ENCODE data around the gene SC5D. TPM values are rescaled to one million over a fixed set of nuclear protein-coding genes. Genes with fewer than 3 reads are reported as not detected.

The SC5D gene
- total RNA-seq, 1 experiment from 2014 or later: 126 TPM

DNA sequence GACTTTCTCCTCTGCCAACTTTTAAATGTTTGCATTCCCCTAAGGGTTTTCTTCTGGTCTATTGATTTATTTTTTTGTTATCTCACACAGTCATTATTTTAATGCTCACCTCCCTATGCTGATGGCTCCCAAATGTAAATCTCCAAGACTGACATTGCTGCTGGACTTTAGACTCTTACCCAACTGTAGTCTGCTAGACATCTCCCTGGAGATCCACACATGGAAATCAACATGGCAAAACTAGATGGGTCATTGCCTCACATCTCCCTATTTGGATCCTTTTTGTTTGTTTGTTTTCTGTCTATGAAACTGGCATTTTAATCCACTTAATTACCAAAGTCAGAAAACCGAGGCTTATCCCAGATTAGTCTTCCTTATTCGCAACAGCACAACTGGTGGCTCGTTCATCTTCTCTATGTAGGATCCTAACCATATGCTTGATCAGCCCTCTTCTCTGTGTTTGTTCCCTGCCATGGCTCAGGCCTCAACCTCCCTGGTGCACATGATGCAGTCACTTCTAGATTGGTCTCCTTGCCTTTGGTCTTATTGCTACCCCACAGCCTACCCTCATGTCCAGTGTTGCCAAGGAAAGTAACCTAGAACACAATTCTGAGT is 37.3 kb downstream of the SC5D start:
- Mint-ChIP-seq H3K36me3 (ENCODE audit: insufficient read depth, unreplicated experiment) (no peaks in the 10 kb centered on the region), H3K27ac (ENCODE audit: unreplicated experiment) (no peak overlapping the region), H3K9me3 (ENCODE audit: unreplicated experiment) (peaks cover 7% of the 10 kb centered on the region), H3K4me1 (ENCODE audit: low read depth, unreplicated experiment) (no peaks in the 10 kb centered on the region), H3K27me3 (ENCODE audit: insufficient read depth, unreplicated experiment) (no peaks in the 10 kb centered on the region), H3K4me3 (ENCODE audit: unreplicated experiment) (no peak overlapping the region)
- Histone ChIP-seq H3K27me3 (replicated peaks; ENCODE audit: control insufficient read depth, insufficient read depth, low read length) (no peaks in the 10 kb centered on the region), H3K36me3 (ENCODE audit: control insufficient read depth, insufficient read depth, low read length) (no peaks in the 10 kb centered on the region), H3K4me3 (ENCODE audit: low read depth, low read length) (no peak overlapping the region), H3K9me3 (no peaks in the 10 kb centered on the region), H3K4me1 (peaks cover 10% of the 10 kb centered on the region)
- ChIA-PET POLR2A (no interaction called here), CTCF (no interaction called here)
- DNase-seq: peak in 1 of 2 experiments; percentile 52
- BruUV-seq (replicated peaks): no TSS peak
- intact Hi-C loops (cut with micrococcal nuclease; ENCODE audit: unreplicated experiment): loop anchor here (2.0 kb wide), 1 partner anchor 25 kb away; no protein-coding TSS in a partner anchor
- TF ChIP-seq, protein P1, sequence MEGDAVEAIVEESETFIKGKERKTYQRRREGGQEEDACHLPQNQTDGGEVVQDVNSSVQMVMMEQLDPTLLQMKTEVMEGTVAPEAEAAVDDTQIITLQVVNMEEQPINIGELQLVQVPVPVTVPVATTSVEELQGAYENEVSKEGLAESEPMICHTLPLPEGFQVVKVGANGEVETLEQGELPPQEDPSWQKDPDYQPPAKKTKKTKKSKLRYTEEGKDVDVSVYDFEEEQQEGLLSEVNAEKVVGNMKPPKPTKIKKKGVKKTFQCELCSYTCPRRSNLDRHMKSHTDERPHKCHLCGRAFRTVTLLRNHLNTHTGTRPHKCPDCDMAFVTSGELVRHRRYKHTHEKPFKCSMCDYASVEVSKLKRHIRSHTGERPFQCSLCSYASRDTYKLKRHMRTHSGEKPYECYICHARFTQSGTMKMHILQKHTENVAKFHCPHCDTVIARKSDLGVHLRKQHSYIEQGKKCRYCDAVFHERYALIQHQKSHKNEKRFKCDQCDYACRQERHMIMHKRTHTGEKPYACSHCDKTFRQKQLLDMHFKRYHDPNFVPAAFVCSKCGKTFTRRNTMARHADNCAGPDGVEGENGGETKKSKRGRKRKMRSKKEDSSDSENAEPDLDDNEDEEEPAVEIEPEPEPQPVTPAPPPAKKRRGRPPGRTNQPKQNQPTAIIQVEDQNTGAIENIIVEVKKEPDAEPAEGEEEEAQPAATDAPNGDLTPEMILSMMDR (IDR thresholded peaks at IDR 0.05; ENCODE audit: insufficient read depth in 1 of 2, low read depth in 1 of 2, low read length in 1 of 2, severe bottlenecking in 1 of 2, unreplicated experiment in 1 of 2): no peak

DNA sequence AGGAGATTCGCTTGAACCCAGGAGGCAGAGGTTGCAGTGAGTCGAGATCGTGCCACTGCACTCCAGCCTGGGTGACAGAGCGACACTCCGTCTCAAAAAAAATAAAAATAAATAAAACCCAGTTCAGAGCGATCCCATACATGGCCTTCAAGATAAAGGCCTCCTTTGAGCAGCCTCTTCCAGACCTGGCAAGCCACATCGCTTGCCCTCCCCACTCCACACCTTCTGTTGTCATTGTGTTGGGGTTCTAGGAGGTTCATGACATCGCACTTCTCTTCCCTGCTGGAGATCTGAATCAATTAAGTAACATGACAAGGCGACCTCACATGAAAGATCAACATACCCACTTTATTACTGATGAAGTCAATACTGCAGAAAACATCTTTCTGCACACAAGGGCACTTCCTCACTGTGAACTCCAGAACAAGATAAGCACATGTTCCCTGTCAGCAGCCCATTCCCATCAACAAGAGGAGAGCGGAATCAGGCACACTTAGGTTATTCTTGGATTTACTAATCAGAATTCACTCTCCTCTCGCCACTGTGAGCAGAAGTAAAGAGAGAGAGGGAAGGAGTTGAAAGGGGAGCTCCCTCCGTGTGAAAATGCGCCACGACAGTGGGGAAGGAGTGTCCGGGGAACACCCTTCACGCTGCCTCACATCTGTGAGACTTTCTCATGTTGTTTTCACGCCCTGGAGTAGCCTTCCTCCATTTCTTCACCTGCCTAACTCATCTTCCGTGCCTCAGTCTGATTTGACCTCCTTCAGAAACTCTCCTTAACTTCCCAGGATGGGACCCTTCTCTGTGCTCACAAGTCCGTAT is 38.3 kb downstream of the SC5D start:
- no peaks in the 10 kb centered on the region for H3K9me3 ChIP-seq
- Mint-ChIP-seq H3K4me1 (ENCODE audit: low read depth, unreplicated experiment) (no peaks in the 10 kb centered on the region), H3K4me3 (ENCODE audit: unreplicated experiment) (no peak overlapping the region), H3K36me3 (ENCODE audit: insufficient read depth, unreplicated experiment) (no peaks in the 10 kb centered on the region), H3K27me3 (ENCODE audit: insufficient read depth, unreplicated experiment) (no peaks in the 10 kb centered on the region), H3K27ac (ENCODE audit: unreplicated experiment) (no peak overlapping the region), H3K9me3 (ENCODE audit: unreplicated experiment) (peaks cover 7% of the 10 kb centered on the region)
- POLR2A ChIA-PET: no interaction called here
- no peak overlapping the region for H3K4me3 ChIP-seq (ENCODE audit: low read depth, low read length)
- H3K4me1 ChIP-seq: peaks cover 10% of the 10 kb centered on the region
- H3K36me3 ChIP-seq (ENCODE audit: control insufficient read depth, insufficient read depth, low read length): no peaks in the 10 kb centered on the region
- intact Hi-C loops (cut with micrococcal nuclease; ENCODE audit: unreplicated experiment): no loop called here
- TF ChIP-seq, protein P1 (IDR thresholded peaks at IDR 0.05; ENCODE audit: insufficient read depth in 1 of 2, low read depth in 1 of 2, low read length in 1 of 2, severe bottlenecking in 1 of 2, unreplicated experiment in 1 of 2): no peak
- CTCF ChIA-PET: interaction anchor here (0.7 kb wide), 1 partner anchor 195 kb away, joined by 4 read pairs; no protein-coding TSS in a partner anchor
- no peaks in the 10 kb centered on the region for H3K27me3 ChIP-seq (replicated peaks; ENCODE audit: control insufficient read depth, insufficient read depth, low read length)
- no peak for DNase-seq
- BruUV-seq (replicated peaks): no TSS peak

DNA sequence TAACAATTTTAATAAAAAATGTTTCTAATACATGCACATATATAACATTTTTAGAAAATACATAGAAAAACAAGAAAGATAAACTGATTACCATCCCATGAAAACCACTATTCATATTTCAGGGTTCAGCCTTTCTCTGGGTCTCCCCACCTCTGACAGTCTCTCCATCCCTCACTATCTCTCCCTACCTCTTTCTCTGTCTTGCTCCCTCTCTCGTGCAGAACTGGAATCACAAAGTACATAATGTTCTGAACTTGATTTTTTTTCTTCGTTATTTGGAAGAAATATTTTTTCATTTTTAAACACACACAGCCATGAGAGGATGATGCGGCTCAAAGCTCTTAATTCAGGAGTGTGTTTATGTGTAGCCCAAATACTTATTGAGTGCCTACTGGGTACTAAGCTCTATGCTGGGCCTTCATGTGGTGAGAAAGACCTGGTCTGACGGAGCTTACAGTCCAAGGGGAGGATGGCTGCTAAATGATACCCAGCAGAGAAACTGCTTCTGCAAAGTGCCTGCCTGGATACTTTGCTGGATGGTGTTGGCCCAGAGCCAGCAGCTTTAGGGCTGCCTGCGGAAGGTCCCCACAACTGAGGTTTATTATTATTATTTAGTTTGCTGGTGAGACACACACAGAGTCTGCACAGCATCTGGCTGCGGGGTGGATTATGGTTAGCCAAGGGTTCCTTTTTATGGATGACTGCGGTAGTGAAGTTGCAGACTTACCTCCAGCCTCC is 42.6 kb downstream of the SC5D start:
- intact Hi-C loops (cut with micrococcal nuclease; ENCODE audit: unreplicated experiment): no loop called here
- Mint-ChIP-seq H3K36me3 (ENCODE audit: insufficient read depth, unreplicated experiment) (no peaks in the 10 kb centered on the region), H3K4me3 (ENCODE audit: unreplicated experiment) (no peak overlapping the region), H3K27me3 (ENCODE audit: insufficient read depth, unreplicated experiment) (peaks cover 4% of the 10 kb centered on the region), H3K4me1 (ENCODE audit: low read depth, unreplicated experiment) (no peaks in the 10 kb centered on the region), H3K9me3 (ENCODE audit: unreplicated experiment) (peaks cover 7% of the 10 kb centered on the region), H3K27ac (ENCODE audit: unreplicated experiment) (no peak overlapping the region)
- Histone ChIP-seq H3K4me1 (no peaks in the 10 kb centered on the region), H3K9me3 (no peaks in the 10 kb centered on the region), H3K27me3 (replicated peaks; ENCODE audit: control insufficient read depth, insufficient read depth, low read length) (no peaks in the 10 kb centered on the region; the same call in 1 of the 2 replicates), H3K4me3 (ENCODE audit: low read depth, low read length) (no peak overlapping the region), H3K36me3 (ENCODE audit: control insufficient read depth, insufficient read depth, low read length) (no peaks in the 10 kb centered on the region)
- ChIA-PET CTCF (interaction anchor here (1.4 to 2.0 kb wide), 2 partner anchors 9 to 85 kb away, joined by 4 to 5 read pairs; no protein-coding TSS in a partner anchor), POLR2A (no interaction called here)
- TF ChIP-seq, protein P1 (IDR thresholded peaks at IDR 0.05; ENCODE audit: insufficient read depth in 1 of 2, low read depth in 1 of 2, low read length in 1 of 2, severe bottlenecking in 1 of 2, unreplicated experiment in 1 of 2): peak in 1 of 2 experiments; percentile 37
- DNase-seq: no peak
- BruUV-seq (replicated peaks): no TSS peak
